NT2/D1 (cell line): ENCODE data around the gene SRC.

ENCODE experiments used
- YY1 ChIP-seq: IDR thresholded peaks from 2 replicates; pipeline ENCODE4 v1.6.1; 2011; ENCODE audit not compliant: insufficient read length, insufficient read depth
- ZNF274 ChIP-seq: IDR thresholded peaks from 2 replicates; pipeline ENCODE4 v1.6.1; 2011; ENCODE audit warnings: mild to moderate bottlenecking, low read depth, low read length

DNA sequence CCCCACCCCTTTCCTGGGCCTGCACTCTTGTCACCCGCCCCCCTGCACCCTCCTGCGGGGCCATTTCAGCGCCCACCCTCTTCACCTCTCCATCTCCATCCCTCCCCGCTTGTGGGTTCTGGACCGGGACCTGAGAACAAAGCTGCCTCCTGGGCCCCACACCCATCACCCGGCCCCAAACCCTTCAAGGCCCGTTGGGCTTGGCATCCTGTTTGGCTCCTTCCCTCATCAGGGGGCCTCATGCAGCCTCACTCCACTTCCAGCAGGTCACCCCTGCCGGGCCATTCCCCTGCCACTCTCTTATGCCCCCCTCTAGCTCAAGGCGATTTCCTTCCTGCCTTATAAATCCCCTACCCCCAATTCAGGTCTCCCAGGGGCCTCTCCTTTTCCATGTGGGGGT lies 67.4 kb downstream of the SRC start:
- TF ChIP-seq YY1: no peak
- no peak for TF ChIP-seq ZNF274
